Ovary (tissue), 3 donors: ENCODE data around the gene CCDC33.

Source experiments
- POLR2A ChIP-seq: fragments of 450-650 bp; IDR thresholded peaks from one replicate; pipeline ENCODE4 v1.6.1; 2017; ENCODE audit warnings: antibody characterized with exemption, mild to moderate bottlenecking, moderate library complexity
- TF ChIP-seq, protein P1 (sequence below), 3 donors: fragments of 450-650 bp in 2 of 3; fragments of 200-600 bp in 1 of 3; IDR thresholded peaks; one replicate each; pipeline versions ENCODE4 v1.5.1 to v1.8.0; 2016 to 2022; ENCODE audit warnings: antibody characterized with exemption in 3 of 3, mild to moderate bottlenecking in 1 of 3
- donor health status: DM: no; HTN: no; CAD: no.

DNA sequence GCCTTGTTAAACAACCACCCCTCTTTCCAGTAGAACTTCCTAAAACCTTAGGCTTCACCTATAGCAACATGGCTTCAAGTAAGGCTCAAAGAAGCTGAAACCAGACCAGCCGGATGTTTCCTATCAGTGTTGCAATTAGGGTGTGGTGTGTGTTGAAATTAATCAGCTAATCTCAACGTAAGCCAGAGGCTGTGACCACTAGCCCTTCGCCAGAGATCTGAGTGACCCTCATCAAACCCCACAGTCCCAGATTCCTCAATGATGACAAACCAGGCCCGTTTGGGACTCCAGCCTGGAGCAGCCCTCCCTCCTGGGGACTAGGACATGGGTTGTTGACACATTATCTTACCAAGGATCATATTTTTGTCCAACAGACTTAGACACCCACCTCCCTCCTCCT lies 104.0 kb downstream of the CCDC33 start:
- TF ChIP-seq, protein P1, sequence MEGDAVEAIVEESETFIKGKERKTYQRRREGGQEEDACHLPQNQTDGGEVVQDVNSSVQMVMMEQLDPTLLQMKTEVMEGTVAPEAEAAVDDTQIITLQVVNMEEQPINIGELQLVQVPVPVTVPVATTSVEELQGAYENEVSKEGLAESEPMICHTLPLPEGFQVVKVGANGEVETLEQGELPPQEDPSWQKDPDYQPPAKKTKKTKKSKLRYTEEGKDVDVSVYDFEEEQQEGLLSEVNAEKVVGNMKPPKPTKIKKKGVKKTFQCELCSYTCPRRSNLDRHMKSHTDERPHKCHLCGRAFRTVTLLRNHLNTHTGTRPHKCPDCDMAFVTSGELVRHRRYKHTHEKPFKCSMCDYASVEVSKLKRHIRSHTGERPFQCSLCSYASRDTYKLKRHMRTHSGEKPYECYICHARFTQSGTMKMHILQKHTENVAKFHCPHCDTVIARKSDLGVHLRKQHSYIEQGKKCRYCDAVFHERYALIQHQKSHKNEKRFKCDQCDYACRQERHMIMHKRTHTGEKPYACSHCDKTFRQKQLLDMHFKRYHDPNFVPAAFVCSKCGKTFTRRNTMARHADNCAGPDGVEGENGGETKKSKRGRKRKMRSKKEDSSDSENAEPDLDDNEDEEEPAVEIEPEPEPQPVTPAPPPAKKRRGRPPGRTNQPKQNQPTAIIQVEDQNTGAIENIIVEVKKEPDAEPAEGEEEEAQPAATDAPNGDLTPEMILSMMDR (IDR thresholded peaks at IDR 0.05), result no peak
- TF ChIP-seq POLR2A, result no peak
